ENCODE data around the gene RAP1GAP. TPM values are rescaled to one million over a fixed set of nuclear protein-coding genes. Genes with fewer than 3 reads are reported as not detected.

Gene RAP1GAP
- total and polyA plus RNA-seq, 9 of the 15 experiments (the other 6 are each of a cell fraction or from before 2014, with no cell fraction given): 0.29 to 30.2 (median 19.2) TPM

DNA sequence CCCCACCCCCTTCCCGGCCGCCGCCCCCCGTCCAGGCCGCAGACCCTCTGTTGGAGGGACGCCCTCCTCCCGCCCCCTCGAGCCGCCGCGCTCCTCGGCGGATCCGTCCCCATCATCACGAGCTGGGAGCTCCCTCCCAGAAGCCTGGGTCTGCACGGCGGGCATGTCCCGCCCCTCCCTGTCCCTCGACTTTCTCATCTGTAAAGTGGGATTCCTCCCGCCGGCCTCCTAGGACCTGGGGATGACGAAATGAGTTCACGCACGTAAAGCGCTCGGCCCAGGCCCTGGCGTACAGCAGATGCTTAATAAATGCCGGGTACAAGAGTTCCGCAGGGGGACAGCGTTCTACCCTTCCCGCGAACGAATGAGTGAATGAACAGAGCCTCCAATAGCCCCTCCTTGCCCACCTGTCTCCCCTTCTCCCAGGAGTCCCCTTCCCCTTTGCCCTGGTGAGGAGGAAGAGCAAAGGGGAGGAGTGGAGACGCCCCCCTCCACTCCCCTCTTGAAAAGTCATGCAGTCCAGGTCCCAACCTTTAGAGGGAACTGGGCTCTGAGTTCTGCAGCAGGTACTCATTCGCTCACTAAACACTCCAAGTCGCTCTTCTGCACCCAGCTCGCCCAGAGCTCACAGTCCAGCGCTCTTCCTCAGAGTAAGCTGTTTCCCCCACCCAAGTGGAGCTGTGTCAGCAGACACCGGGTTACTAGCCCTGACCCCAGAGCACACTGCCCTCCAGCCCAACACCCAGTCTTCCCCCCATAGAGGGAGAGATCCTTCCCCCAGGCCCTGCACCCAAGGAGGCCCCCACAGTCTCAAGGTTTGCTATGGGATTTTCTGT lies 16.8 kb downstream of the RAP1GAP start (continued):
- TF ChIP-seq, protein P1, sequence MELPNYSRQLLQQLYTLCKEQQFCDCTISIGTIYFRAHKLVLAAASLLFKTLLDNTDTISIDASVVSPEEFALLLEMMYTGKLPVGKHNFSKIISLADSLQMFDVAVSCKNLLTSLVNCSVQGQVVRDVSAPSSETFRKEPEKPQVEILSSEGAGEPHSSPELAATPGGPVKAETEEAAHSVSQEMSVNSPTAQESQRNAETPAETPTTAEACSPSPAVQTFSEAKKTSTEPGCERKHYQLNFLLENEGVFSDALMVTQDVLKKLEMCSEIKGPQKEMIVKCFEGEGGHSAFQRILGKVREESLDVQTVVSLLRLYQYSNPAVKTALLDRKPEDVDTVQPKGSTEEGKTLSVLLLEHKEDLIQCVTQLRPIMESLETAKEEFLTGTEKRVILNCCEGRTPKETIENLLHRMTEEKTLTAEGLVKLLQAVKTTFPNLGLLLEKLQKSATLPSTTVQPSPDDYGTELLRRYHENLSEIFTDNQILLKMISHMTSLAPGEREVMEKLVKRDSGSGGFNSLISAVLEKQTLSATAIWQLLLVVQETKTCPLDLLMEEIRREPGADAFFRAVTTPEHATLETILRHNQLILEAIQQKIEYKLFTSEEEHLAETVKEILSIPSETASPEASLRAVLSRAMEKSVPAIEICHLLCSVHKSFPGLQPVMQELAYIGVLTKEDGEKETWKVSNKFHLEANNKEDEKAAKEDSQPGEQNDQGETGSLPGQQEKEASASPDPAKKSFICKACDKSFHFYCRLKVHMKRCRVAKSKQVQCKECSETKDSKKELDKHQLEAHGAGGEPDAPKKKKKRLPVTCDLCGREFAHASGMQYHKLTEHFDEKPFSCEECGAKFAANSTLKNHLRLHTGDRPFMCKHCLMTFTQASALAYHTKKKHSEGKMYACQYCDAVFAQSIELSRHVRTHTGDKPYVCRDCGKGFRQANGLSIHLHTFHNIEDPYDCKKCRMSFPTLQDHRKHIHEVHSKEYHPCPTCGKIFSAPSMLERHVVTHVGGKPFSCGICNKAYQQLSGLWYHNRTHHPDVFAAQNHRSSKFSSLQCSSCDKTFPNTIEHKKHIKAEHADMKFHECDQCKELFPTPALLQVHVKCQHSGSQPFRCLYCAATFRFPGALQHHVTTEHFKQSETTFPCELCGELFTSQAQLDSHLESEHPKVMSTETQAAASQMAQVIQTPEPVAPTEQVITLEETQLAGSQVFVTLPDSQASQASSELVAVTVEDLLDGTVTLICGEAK (IDR thresholded peaks at IDR 0.05): no peak
- TF ChIP-seq, protein P1 (CRISPR knock-in tag; IDR thresholded peaks at IDR 0.05): no peak
- no peak for TF ChIP-seq CCNT2 (IDR thresholded peaks at IDR 0.05; ENCODE audit: borderline replicate concordance, extremely low read depth, insufficient read length, low read depth, low read length)
- TF ChIP-seq NFIC (IDR thresholded peaks at IDR 0.05): no peak
- TF ChIP-seq PHB2 (IDR thresholded peaks at IDR 0.05; ENCODE audit: low read depth): no peak
- TF ChIP-seq ZNF830 (CRISPR knock-in tag; IDR thresholded peaks at IDR 0.05): 0 out of 2 replicates have a peak, but pooled peaks have one; percentile 47
- peak; percentile 30 for TF ChIP-seq RBM25 (IDR thresholded peaks at IDR 0.05; ENCODE audit: low read depth, low read length, severe bottlenecking)
- peak; percentile 58 for TF ChIP-seq CHD4 (IDR thresholded peaks at IDR 0.05; ENCODE audit: insufficient read depth, insufficient replicate concordance, low read depth, low read length, poor library complexity, severe bottlenecking)
- TF ChIP-seq ZNF639 (CRISPR knock-in tag; conservative IDR thresholded peaks at IDR 0.05 in 1 of 2, IDR thresholded peaks at IDR 0.05 in 1 of 2): no peak
- TF ChIP-seq PHF8 (IDR thresholded peaks at IDR 0.05; ENCODE audit: borderline replicate concordance, low read length): no peak
- no peak for TF ChIP-seq ZFP30 (CRISPR knock-in tag; IDR thresholded peaks at IDR 0.05; ENCODE audit: borderline replicate concordance)
- no peak for TF ChIP-seq SNAPC5 (CRISPR knock-in tag; IDR thresholded peaks at IDR 0.05)
- TF ChIP-seq, protein P2, sequence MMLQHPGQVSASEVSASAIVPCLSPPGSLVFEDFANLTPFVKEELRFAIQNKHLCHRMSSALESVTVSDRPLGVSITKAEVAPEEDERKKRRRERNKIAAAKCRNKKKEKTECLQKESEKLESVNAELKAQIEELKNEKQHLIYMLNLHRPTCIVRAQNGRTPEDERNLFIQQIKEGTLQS (IDR thresholded peaks at IDR 0.05): peak; percentile 38
- TF ChIP-seq, protein P2 (CRISPR knock-in tag; conservative IDR thresholded peaks at IDR 0.05): no peak

All from K562 (cell line).